OCI-LY1 (cell line): ENCODE measurements around the gene MAGI1.

Experiments
- H2AFZ ChIP-seq: fragments of 200-600 bp; sonication (generic), shearing (Covaris generic); 2 replicates; pipeline ENCODE4 v1.6.0; 2014; ENCODE audit warnings: antibody characterized with exemption, mild to moderate bottlenecking, low read length
- H3F3A ChIP-seq: fragments of 200-600 bp; sonication (generic), shearing (Covaris generic); 2 replicates; pipeline ENCODE4 v1.6.0; 2014; ENCODE audit warnings: mild to moderate bottlenecking, antibody characterized with exemption, low read length, moderate library complexity; ENCODE audit not compliant: insufficient read depth
- H3K27ac ChIP-seq: fragments of 200-600 bp; sonication (generic); 2 replicates; pipeline ENCODE4 v1.5.1; 2014; ENCODE audit warnings: low read length, mixed run types, mild to moderate bottlenecking, low read depth; ENCODE audit not compliant: poor library complexity, severe bottlenecking
- H3K27me3 ChIP-seq: fragments of 200-600 bp; sonication (generic); 2 replicates; pipeline ENCODE4 v1.6.0; 2014; ENCODE audit warnings: antibody characterized with exemption, mild to moderate bottlenecking, low read length, moderate library complexity; ENCODE audit not compliant: insufficient read depth
- H3K36me3 ChIP-seq: fragments of 200-600 bp; sonication (generic); 2 replicates; pipeline ENCODE4 v1.6.1; 2014; ENCODE audit warnings: mild to moderate bottlenecking, antibody characterized with exemption, low read length, moderate library complexity, mixed read lengths; ENCODE audit not compliant: insufficient read depth
- H3K4me1 ChIP-seq: fragments of 200-600 bp; sonication (generic); 2 replicates; pipeline ENCODE4 v1.5.1; 2014; ENCODE audit warnings: mild to moderate bottlenecking, low read length, moderate library complexity; ENCODE audit not compliant: insufficient read depth, severe bottlenecking
- H3K4me2 ChIP-seq: fragments of 200-600 bp; sonication (generic), shearing (Covaris generic); 2 replicates; pipeline ENCODE4 v1.6.1; 2014; ENCODE audit warnings: low read length
- H3K4me3 ChIP-seq: fragments of 200-600 bp; sonication (generic); 2 replicates; pipeline ENCODE4 v1.5.1; 2014; ENCODE audit warnings: low read length, low read depth, mild to moderate bottlenecking, mixed read lengths; ENCODE audit not compliant: poor library complexity, severe bottlenecking
- H3K79me2 ChIP-seq: fragments of 200-600 bp; shearing (Covaris generic); 2 replicates; pipeline ENCODE4 v1.6.1; 2016; ENCODE audit warnings: mixed run types, low read length, mixed read lengths; ENCODE audit not compliant: insufficient read depth
- H3K9ac ChIP-seq: fragments of 200-600 bp; sonication (generic), shearing (Covaris generic); 2 replicates; pipeline ENCODE4 v1.6.1; 2014; ENCODE audit warnings: mild to moderate bottlenecking, low read length, mixed read lengths
- H3K9me2 ChIP-seq: fragments of 200-600 bp; sonication (generic), shearing (Covaris generic); 2 replicates; pipeline ENCODE4 v1.6.1; 2014; ENCODE audit warnings: low read depth, mild to moderate bottlenecking, low read length, mixed read lengths
- H3K9me3 ChIP-seq: fragments of 200-600 bp; shearing (Covaris generic); 2 replicates; pipeline ENCODE4 v1.6.1; 2014; ENCODE audit warnings: low read length, mixed read lengths
- H4K20me1 ChIP-seq: fragments of 200-600 bp; sonication (generic), shearing (Covaris generic); 2 replicates; pipeline ENCODE4 v1.6.0; 2016; ENCODE audit warnings: mild to moderate bottlenecking, low read length; ENCODE audit not compliant: insufficient read depth
- CTCF ChIP-seq: fragments of 200-600 bp; sonication (generic), shearing (Covaris generic); IDR thresholded peaks from 2 replicates; pipeline ENCODE4 v1.5.1; 2017; ENCODE audit warnings: mild to moderate bottlenecking, antibody characterized with exemption, low read length, moderate library complexity, mixed read lengths
- EZH2 ChIP-seq: fragments of 200-600 bp; sonication (generic), shearing (Covaris generic); IDR thresholded peaks from 2 replicates; pipeline ENCODE4 v1.8.0; 2017; ENCODE audit warnings: borderline replicate concordance, mixed run types, mild to moderate bottlenecking, antibody characterized with exemption, low read length, moderate library complexity, mixed read lengths

Gene MAGI1

DNA sequence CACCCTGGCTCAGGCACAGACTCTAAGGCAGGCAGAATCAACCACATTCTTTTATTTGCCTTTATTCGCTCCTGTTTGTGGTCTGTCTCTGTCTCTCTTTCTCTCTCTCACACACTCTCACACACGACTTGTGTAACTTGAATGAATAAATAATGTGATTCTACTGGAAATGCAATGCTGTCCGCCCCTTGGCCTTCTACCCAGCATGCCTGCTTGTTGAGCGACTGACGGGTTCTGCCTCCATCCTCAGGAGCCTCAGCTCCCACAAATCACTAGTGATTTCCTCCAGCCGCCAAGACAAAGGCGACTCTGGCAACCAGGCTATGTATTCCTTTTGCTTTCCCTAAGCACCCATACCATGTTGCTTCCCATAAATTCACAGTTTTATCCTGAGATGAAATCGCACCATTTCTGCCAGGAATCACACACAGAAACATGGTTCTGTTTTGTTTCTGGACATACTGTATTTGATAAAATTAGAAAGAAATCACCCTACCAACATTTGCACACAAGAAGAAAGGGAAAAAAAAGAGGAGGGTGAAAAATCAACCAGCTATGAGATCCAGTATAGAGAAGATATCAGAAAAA, 460.8 kb downstream of the MAGI1 start:
- H3K4me3 ChIP-seq, result no peak overlapping the region
- H3K4me2 ChIP-seq, result no peak overlapping the region
- H3K27me3 ChIP-seq, result no peaks in the 10 kb centered on the region
- no peaks in the 10 kb centered on the region for H3F3A ChIP-seq
- no peak overlapping the region for H3K27ac ChIP-seq
- H3K79me2 ChIP-seq, result no peaks in the 10 kb centered on the region
- H3K9me3 ChIP-seq, result no peaks in the 10 kb centered on the region
- TF ChIP-seq CTCF (no peak), EZH2 (no peak)
- H3K9me2 ChIP-seq, result no peaks in the 10 kb centered on the region
- no peaks in the 10 kb centered on the region for H3K4me1 ChIP-seq
- H3K36me3 ChIP-seq, result no peaks in the 10 kb centered on the region
- no peaks in the 10 kb centered on the region for H4K20me1 ChIP-seq
- H3K9ac ChIP-seq, result no peak overlapping the region
- no peak overlapping the region for H2AFZ ChIP-seq

GRCh38 chr3:65576966-65577365, 461.8 kb downstream of the MAGI1 start:
- H3K27ac ChIP-seq, result no peak overlapping the region
- no peaks in the 10 kb centered on the region for H3K79me2 ChIP-seq
- H4K20me1 ChIP-seq, result no peaks in the 10 kb centered on the region
- no peak overlapping the region for H3K9ac ChIP-seq
- no peaks in the 10 kb centered on the region for H3K9me2 ChIP-seq
- H3K9me3 ChIP-seq, result no peaks in the 10 kb centered on the region
- no peak for TF ChIP-seq CTCF
- H3K4me1 ChIP-seq, result no peaks in the 10 kb centered on the region
- H3K4me3 ChIP-seq, result no peak overlapping the region
- no peaks in the 10 kb centered on the region for H3K27me3 ChIP-seq
- no peak overlapping the region for H2AFZ ChIP-seq
- H3F3A ChIP-seq, result no peaks in the 10 kb centered on the region
- H3K36me3 ChIP-seq, result no peaks in the 10 kb centered on the region
- H3K4me2 ChIP-seq, result no peak overlapping the region

GRCh38 chr3:65576228-65576627, 462.5 kb downstream of the MAGI1 start:
- H3K36me3 ChIP-seq, result no peaks in the 10 kb centered on the region
- H3K27ac ChIP-seq, result no peak overlapping the region
- H3K9ac ChIP-seq, result no peak overlapping the region
- H3K9me3 ChIP-seq, result no peaks in the 10 kb centered on the region
- no peak overlapping the region for H2AFZ ChIP-seq
- no peak overlapping the region for H3K4me2 ChIP-seq
- no peaks in the 10 kb centered on the region for H3K9me2 ChIP-seq
- no peaks in the 10 kb centered on the region for H3K27me3 ChIP-seq
- no peaks in the 10 kb centered on the region for H3K4me1 ChIP-seq
- TF ChIP-seq EZH2 (no peak), CTCF (no peak)
- no peaks in the 10 kb centered on the region for H3K79me2 ChIP-seq
- H3F3A ChIP-seq, result no peaks in the 10 kb centered on the region
- no peak overlapping the region for H3K4me3 ChIP-seq
- H4K20me1 ChIP-seq, result no peaks in the 10 kb centered on the region
